NK-92 (cell line): ENCODE results near the gene MAST2.
"Not testable (repeated sequence)": the region's sequence is repeated elsewhere in the genome, so short reads cannot be mapped to it uniquely, and the experiment has no call there.

ENCODE experiments used
- DNase-seq: peaks from one replicate; lab custom pipeline; 2025; ENCODE audit not compliant: unreplicated experiment; lab: John Stamatoyannopoulos, UW

Gene MAST2

DNA sequence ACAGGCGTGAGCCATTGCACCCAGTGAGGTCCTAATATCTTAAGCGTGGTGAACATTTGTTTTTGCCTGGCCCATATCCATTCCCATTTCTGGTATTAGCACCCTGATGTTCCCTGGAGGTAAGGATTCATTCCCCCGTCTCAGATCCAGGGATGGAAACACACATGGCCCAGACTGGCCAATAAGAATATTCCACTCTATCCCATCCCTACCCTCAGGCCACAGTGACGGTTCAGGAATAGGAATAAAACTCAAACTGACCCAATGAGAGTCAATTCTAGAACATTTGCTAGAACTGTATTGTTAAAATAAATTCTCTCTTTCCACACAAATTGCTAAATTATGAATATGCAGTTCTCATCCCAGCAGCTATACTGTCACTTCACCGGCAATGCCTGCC, 252.9 kb downstream of the MAST2 start:
- no peak for DNase-seq

DNA sequence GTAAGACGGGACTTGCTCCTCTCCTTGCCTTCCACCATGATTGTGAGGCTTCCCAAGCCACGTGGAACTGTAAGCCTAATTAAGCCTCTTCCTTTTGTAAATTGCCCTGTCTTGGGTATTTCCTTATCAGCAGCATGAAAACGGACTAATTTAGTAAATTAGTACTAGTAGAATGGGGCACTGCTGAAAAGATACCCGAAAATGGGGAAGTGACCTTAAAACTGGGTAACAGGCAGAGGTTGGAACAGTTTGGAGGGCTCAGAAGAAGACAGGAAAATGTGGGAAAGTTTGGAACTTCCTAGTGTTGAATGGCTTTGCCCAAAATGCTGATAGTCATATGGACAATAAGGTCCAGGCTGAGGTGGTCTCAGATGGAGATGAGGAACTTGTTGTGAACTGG, 253.8 kb downstream of the MAST2 start:
- not testable (repeated sequence) for DNase-seq

DNA sequence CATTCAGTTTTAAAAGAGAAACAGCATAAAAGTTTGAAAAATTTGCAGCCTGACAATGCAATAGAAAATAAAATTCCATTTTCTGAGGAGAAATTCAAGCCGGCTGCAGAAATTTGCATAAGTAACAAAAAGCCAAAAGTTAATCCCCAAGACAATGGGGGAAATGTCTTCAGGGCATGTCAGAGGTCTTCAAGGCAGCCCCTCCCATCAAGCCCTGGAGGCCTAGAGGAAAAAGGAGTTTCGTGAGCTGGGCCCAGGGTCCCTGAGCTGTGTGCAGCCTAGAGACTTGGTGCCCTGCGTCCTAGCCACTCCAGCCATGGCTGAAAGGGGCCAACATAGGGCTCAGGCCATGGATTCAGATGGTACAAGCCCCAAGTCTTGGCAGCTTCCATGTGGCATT, 254.4 kb downstream of the MAST2 start:
- no peak for DNase-seq

DNA sequence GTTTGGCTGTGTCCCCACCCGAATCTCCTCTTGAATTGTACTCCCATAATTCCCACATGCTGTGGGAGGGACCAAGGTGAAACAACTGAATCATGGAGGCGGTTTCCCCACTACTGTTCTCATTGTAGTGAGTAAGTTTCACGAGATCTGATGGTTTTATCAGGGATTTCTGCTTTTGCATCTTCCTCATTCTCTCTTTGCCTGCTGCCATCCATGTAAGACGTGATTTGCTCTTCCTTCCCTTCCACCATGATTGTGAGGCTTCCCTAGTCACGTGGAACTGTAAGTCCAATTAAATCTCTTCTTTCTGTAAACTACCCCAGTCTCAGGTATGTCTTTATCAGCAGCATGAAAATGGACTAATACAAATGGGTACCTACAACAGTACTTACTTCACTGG, 255.5 kb downstream of the MAST2 start:
- DNase-seq, result no peak

DNA sequence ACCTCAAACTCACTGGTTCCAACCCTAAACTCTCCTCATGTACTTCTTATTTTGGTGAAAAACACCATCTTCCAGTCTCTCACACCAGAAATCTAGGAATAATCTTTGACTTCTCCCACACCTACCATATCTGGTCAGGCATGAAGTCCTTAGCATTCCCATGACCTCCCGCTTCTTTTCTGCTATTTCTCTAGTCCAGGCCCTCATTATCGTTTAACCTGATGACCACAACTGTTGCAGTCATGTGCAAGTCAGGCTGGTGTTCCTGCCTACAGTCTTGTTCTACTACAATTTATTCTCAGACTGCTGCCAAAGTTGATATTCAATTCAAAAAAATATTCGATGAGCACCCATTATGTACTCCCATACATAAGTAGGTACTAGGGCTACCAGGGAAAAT, 257.7 kb downstream of the MAST2 start:
- no peak for DNase-seq

DNA sequence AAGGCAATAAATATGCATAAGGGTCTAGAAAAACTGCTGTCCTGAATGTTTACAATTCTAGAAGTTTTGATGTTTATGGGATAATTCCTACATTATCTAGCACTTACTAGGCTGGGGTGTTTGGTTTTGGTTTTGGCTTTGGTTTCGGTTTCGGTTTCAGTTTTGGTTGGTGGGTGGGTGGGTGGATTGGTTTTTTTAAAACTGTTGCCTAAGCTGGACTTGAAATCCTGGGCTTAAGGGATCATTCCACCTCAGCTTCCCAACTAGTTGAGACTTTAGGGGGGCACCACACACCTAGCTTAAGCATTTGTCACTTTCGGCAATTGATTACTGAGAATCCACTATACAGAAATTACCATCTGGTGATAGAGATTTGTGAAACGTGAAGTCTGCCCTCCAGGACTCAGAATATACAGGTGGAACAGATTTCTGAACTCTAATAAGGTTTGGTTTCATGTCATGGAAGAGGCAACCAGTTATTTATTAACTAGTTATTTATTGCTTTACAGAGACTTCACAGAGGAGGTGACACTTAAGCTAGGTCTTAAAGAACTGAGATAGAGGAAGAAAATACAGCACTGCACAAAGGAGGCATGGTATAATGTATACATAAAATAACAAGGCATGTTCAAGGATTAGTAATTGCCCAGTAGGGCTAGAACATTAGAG, 259.4 kb downstream of the MAST2 start:
- no peak for DNase-seq

DNA sequence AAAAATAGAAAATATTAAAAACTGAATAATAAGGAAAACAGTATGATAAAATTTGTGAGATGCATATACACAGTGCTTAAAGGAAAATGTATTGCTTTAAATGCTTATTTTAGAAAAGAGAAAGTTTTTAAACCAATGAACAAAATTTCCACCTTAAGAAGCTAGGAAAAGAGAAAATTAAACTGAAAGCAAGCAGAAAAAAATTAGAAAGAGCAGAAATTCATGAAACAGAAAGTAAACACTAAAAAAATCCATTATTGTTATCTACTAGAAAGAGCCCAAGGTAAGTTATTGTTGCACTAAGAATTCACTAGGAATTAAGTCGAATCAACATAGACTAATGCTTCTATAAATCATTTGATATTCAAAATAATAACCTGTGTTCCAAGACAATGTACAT, 261.3 kb downstream of the MAST2 start:
- no peak for DNase-seq

DNA sequence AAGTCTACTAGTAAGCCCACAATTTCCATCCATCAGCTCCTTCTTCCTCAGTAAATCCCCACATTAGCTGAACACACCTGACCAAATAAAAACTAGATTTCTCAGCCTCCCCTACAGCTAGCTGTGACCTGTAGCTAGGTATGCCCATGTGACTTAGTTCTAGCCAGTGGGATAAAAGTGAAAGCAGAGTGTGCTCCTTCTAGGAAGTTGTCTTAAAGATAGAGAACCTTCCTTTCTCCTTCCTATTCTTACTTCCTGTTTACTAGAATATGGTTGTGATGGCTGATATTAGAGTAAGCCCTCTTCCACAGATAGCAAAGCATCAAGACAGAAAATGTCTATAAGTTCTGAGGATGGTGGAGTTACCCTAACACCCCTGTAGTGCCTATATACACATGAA, 262.0 kb downstream of the MAST2 start:
- no peak for DNase-seq

DNA sequence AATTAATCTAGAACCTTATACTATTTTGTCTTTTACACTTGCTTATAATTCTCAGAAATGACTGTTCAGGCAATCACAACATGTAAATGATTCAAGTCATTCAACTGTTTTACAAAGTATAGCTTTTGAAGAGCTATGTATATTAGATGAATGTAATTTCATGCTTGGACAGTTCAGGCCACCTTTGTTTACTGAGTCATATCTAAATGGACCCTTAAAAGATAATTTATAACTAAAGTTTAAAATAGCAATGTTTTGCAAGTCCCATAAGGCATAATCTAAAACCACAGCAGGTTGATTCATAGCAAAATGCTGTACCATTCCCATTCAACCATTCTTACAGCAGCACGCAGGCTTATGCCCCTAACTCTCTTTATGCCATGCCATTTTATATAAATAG, 264.2 kb downstream of the MAST2 start:
- no peak for DNase-seq

DNA sequence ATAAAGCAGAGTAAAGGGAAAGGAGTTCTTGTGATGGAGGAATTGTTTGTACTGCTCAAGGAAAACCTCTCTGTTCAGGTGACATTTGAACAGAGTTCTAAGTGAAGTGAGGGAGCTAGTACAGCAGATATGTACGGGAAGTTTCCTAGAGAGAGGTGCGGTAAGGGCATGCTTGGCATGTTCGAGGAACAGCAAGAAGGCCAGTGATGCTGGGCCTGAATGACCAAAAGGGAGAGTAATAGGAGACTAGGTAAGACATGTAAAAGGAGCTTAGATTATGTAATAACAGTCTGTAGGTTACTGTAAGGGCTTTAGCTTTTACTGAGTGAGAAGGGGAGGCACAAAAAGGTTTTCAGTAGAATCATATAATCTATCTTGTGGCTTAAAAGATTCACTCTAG, 265.1 kb downstream of the MAST2 start:
- no peak for DNase-seq

DNA sequence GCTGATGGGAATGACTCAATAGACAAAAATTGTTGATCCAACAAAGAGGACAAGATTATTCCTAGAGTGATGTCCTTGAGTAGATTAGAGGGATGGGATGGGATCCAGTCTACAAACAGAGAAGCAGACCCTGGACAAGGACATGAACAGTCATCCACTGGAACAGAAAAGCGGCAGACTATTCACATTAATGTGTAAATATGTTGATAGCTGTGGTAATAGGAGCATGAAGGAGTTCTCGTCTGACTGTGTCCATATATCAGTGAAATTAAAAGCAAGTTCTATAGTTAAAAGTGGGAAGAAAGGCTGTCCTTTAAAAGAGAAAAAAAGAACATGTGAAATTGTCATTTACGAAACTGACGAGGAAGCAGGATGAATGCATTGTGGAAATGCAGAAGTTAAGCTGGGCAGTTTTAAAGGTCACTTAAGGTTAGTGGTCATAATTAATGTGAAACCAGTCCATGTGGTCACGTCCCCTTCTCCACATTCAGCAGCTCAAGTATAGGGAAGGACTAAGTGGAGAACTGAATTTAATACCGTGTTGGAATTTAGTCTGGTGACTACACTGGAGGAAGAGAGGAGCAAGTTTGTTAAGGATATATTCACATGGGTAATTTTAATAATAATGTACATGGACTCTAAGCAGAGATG, 266.9 kb downstream of the MAST2 start:
- DNase-seq, result no peak

DNA sequence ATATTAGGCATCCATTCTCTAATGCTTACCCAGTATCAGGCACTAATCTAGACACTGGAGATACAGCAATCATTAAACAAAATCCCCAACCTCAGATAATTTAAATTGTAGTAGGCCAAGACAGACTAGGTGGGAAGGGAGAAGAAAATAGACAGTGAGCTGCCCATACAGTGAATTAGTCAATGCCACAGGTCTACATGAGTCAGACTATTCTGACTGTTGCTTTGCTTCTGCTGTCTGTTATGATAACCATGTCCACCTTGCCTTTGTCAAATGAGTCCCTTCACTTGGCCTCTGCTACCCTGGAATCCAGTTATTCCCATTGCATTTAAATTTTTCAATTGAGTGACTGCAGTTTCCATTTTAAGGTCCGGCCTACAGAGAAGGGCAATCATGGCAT, 269.6 kb downstream of the MAST2 start:
- no peak for DNase-seq

DNA sequence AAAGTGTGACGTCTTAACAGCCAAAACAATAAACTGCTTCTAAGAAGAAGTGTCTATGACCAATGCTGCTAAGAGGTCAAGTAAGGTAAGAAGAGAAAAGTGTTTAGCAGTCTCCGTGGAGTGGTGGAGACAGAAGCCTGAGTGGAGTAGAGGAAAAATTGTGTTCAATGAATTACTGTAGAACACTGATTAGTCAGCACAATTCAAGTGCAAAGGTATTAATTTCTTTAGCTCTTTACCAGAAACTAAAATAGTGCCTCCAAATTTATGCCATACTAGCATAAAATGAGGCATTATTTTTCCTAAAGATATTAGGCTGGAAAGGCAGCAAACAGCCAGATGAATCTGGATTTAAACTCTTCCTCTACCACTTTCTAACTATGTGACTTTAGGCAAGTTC, 272.9 kb downstream of the MAST2 start:
- no peak for DNase-seq

DNA sequence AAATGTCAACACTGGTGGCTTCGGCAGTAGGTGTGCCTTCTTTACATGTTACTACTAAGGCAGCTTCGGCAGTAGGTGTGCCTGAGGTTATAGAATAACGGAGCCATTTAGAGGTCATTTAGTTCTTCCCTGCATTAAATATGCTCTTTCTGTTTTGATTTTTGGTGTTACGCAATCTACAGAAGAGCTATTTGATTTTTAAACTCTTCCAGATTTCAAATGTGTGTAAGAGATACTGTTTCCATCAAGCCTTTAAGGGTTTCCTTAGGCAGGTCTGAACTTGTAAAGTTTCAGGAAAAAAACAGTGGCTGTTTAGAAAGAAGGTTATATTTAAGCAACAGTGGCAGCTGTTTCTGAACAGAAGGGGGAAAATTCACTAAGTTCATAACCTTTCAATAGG, 274.2 kb downstream of the MAST2 start:
- no peak for DNase-seq

DNA sequence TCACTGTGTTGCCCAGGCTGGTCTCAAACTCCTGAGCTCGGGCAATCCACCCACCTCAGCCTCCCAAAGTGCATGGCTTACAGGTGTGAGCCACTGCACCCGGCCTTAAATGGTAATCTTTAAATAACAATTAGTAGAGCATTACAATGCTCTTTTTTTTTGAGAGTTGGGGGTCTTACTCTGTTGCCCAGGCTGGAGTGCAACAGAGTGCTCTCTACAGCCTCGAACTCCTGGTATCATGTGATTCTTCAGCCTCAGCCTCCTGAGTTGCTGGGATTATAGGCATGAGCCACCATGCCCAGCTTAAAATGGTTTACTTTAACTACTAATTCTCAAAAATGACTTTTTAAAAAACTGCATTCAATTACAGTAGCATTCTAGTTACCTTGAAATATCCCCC, 276.8 kb downstream of the MAST2 start:
- no peak for DNase-seq

DNA sequence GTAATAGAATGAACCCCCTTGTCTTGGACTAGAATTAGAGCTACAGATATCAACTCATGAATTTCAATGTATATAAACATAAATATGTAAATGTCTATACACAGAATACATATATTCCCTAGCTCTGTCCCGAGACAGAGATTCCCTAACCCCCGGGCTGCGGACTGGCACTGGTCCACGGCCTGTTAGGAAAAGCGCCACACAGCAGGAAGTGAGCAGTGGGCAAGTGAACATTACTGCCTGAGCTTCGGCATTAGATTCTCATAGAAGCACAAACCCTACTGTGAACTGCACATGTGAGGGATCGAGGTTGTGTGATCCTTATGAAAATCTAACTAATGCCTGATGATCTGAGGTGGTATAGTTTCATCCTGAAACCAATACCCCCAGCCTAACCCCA, 277.8 kb downstream of the MAST2 start:
- DNase-seq, result no peak

DNA sequence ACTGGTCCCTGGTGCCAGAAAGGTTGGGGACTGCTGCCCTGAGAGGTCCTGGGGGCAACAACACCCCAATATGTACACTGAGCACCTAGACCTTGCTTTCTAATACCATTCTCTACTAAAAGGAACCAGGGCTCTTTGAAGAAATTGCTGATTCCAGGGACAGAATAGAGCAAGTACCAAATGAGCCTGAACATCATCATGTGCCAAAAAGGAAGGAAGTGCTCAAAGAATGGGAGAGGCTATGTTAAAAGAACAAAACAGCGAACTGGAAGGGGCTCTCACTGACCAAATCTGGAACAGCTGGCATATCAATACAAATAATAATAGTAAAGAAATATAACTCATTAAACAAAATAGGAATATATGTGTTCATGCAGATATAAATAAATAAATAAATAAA, 278.2 kb downstream of the MAST2 start:
- DNase-seq, result no peak

DNA sequence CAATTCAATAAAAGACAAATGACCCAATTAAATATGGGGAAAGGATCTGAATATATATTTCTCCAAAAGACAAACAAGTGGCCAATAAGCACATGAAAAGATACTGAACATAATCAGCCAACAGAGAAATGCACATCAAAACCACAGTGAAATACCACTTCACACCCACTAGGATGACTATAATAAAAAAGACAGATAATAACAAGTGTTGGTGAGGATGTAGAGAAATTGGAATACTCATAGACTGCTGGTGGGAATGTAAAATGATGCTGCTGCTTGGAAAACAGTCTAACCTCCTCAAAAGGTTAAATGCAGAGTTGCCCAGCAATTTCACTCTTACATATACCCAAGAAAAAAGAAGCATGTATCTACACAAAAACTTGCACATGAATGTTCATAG, 280.2 kb downstream of the MAST2 start:
- no peak for DNase-seq

DNA sequence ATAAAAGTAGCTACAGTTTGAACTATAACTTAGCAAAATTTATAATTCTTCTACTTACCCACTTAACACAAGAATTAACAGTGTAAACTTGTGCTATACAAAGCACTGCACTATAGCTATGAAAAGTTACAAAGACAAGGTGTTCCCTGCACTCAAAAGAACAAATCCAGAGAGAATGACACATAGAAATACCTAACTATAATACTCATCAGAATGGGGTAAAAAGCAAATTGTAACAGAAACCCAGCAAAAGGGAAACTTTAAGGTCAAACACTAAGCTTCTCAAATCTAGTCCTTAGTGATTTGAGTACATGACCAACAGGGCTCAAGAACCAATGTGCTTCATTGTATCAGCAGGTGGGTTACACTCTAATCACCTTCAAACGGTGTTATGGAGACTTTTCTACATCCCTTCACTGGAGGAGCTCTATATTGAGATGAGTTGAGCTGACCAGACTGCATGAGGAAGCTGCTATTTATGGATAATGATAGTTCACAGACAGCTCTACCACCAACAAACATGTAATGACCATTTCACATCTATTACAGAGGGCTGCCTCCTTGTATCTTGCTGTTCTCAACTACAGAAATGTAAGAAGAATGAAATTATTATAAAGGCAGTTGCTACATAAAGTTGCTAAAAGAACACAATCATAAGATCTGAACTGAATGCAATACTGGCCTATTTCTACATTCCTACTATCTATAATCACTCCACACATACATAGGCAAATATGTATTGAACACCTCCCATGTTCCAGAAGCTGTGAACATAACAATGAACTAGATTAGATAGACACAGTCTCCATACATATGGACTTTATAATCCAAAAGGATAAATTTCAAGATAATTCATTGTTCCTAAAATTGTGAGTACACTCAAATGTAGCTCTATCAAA, 281.4 kb downstream of the MAST2 start:
- DNase-seq, result no peak
